ENCODE results near the gene CDC37L1.

CDC37L1 gene

GRCh38 chr9:4668604-4669003 is 10.8 kb upstream of the CDC37L1 start:
- no peak for TF ChIP-seq CTCF (conservative IDR thresholded peaks at IDR 0.05; ENCODE audit: control insufficient read depth, insufficient read depth, low read depth, low read length)
- H3K4me3 ChIP-seq (ENCODE audit: control insufficient read depth, low read depth, low read length): no peak overlapping the region
- DNase-seq (ENCODE audit: low read depth): no peak

- no peak overlapping the region for H3K4me3 ChIP-seq (ENCODE audit: control insufficient read depth, low read depth, low read length)
- no peak for TF ChIP-seq CTCF (conservative IDR thresholded peaks at IDR 0.05; ENCODE audit: control insufficient read depth, insufficient read depth, low read depth, low read length)
- no peak for DNase-seq (ENCODE audit: low read depth)
Measured at GRCh38 chr9:4669890-4670289, 9.5 kb upstream of the CDC37L1 start.

- no peak overlapping the region for H3K4me3 ChIP-seq (ENCODE audit: control insufficient read depth, low read depth, low read length)
- TF ChIP-seq CTCF (conservative IDR thresholded peaks at IDR 0.05; ENCODE audit: control insufficient read depth, insufficient read depth, low read depth, low read length): no peak
- DNase-seq (ENCODE audit: low read depth): no peak
Measured at GRCh38 chr9:4670591-4670990, 8.8 kb upstream of the CDC37L1 start.

GRCh38 chr9:4671737-4672136 is 7.6 kb upstream of the CDC37L1 start:
- no peak overlapping the region for H3K4me3 ChIP-seq (ENCODE audit: control insufficient read depth, low read depth, low read length)
- DNase-seq (ENCODE audit: low read depth): no peak

GRCh38 chr9:4674783-4675182 is 4.6 kb upstream of the CDC37L1 start:
- no peak overlapping the region for H3K4me3 ChIP-seq (ENCODE audit: control insufficient read depth, low read depth, low read length)
- peak; percentile 96 for DNase-seq (ENCODE audit: low read depth)
- peak; percentile 12 for TF ChIP-seq CTCF (conservative IDR thresholded peaks at IDR 0.05; ENCODE audit: control insufficient read depth, insufficient read depth, low read depth, low read length)

More at GRCh38 chr9:4671737-4672136, 7.6 kb upstream of the CDC37L1 start:
- TF ChIP-seq CTCF (conservative IDR thresholded peaks at IDR 0.05; ENCODE audit: control insufficient read depth, insufficient read depth, low read depth, low read length): no peak

- no peak overlapping the region for H3K4me3 ChIP-seq (ENCODE audit: control insufficient read depth, low read depth, low read length)
- DNase-seq (ENCODE audit: low read depth): no peak
- TF ChIP-seq CTCF (conservative IDR thresholded peaks at IDR 0.05; ENCODE audit: control insufficient read depth, insufficient read depth, low read depth, low read length): no peak
Measured at GRCh38 chr9:4677392-4677791, 2.0 kb upstream of the CDC37L1 start.

GRCh38 chr9:4678679-4679267 is 596 bp upstream of the CDC37L1 start:
- TF ChIP-seq CTCF (conservative IDR thresholded peaks at IDR 0.05; ENCODE audit: control insufficient read depth, insufficient read depth, low read depth, low read length): no peak
- H3K4me3 ChIP-seq (ENCODE audit: control insufficient read depth, low read depth, low read length): peak overlapping the region; percentile 75
- peak; percentile 47 for DNase-seq (ENCODE audit: low read depth)

All from fibroblast of mammary gland (primary cell).